GM18499 (cell line): Measurements from ENCODE around the gene ARMC9.
"Not testable (repeated sequence)": the region's sequence is repeated elsewhere in the genome, so short reads cannot be mapped to it uniquely, and the experiment has no call there.

Experiments
- ATAC-seq: cut with Tn5 transposase; IDR thresholded peaks from one replicate; pipeline ENCODE4 v1.9.1; 2021; ENCODE audit warnings: moderate number of reproducible peaks; ENCODE audit not compliant: insufficient read depth, unreplicated experiment

ARMC9 gene

GRCh38 chr2:231391981-231392380 lies 193.6 kb downstream of the ARMC9 start:
- ATAC-seq, result no peak

GRCh38 chr2:231392431-231393148 lies 194.2 kb downstream of the ARMC9 start:
- ATAC-seq, result no peak

GRCh38 chr2:231393149-231394131 lies 195.0 kb downstream of the ARMC9 start:
- no peak for ATAC-seq

GRCh38 chr2:231394211-231395141 lies 196.0 kb downstream of the ARMC9 start:
- ATAC-seq, result no peak

- no peak for ATAC-seq
Measured at GRCh38 chr2:231395188-231396057, 197.0 kb downstream of the ARMC9 start, which contains the start of gene B3GNT7. Gene B3GNT7, plus strand, starts transcription at chr2:231395710. Its CDS starts 94 bp downstream, at chr2:231395804.

- ATAC-seq, result no peak
Measured at GRCh38 chr2:231396058-231396821, 197.8 kb downstream of the ARMC9 start.

- ATAC-seq, result no peak
Measured at GRCh38 chr2:231397011-231397927, 198.8 kb downstream of the ARMC9 start.

- ATAC-seq, result no peak
Measured at GRCh38 chr2:231397928-231398294, 199.5 kb downstream of the ARMC9 start.

GRCh38 chr2:231398585-231398984 lies 200.2 kb downstream of the ARMC9 start:
- ATAC-seq, result no peak

GRCh38 chr2:231399046-231399852 lies 200.8 kb downstream of the ARMC9 start:
- ATAC-seq, result no peak

- ATAC-seq, result no peak
Measured at GRCh38 chr2:231399853-231400680, 201.6 kb downstream of the ARMC9 start.

- not testable (repeated sequence) for ATAC-seq
Measured at GRCh38 chr2:231400681-231401080, 202.2 kb downstream of the ARMC9 start.

GRCh38 chr2:231401101-231401500 lies 202.7 kb downstream of the ARMC9 start:
- not testable (repeated sequence) for ATAC-seq

- ATAC-seq, result not testable (repeated sequence)
Measured at GRCh38 chr2:231403421-231404182, 205.2 kb downstream of the ARMC9 start.

GRCh38 chr2:231404183-231404578 lies 205.8 kb downstream of the ARMC9 start:
- ATAC-seq, result not testable (repeated sequence)
